ENCODE data around the gene S100A14.

The S100A14 gene

GRCh38 chr1:153568367-153569099 is 47.6 kb downstream of the S100A14 start:
- no peak overlapping the region for H3K4me3 ChIP-seq (ENCODE audit: low read depth, low read length)
- TF ChIP-seq, protein P1, sequence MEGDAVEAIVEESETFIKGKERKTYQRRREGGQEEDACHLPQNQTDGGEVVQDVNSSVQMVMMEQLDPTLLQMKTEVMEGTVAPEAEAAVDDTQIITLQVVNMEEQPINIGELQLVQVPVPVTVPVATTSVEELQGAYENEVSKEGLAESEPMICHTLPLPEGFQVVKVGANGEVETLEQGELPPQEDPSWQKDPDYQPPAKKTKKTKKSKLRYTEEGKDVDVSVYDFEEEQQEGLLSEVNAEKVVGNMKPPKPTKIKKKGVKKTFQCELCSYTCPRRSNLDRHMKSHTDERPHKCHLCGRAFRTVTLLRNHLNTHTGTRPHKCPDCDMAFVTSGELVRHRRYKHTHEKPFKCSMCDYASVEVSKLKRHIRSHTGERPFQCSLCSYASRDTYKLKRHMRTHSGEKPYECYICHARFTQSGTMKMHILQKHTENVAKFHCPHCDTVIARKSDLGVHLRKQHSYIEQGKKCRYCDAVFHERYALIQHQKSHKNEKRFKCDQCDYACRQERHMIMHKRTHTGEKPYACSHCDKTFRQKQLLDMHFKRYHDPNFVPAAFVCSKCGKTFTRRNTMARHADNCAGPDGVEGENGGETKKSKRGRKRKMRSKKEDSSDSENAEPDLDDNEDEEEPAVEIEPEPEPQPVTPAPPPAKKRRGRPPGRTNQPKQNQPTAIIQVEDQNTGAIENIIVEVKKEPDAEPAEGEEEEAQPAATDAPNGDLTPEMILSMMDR (IDR thresholded peaks at IDR 0.05; ENCODE audit: low read depth, low read length) = peak; percentile 99

GRCh38 chr1:153567621-153568366 is 48.3 kb downstream of the S100A14 start:
- H3K4me3 ChIP-seq (ENCODE audit: low read depth, low read length) = no peak overlapping the region
- TF ChIP-seq, protein P1 (IDR thresholded peaks at IDR 0.05; ENCODE audit: low read depth, low read length) = no peak

GRCh38 chr1:153566414-153567371 is 49.4 kb downstream of the S100A14 start:
- TF ChIP-seq, protein P1 (IDR thresholded peaks at IDR 0.05; ENCODE audit: low read depth, low read length) = no peak
- peak overlapping the region; percentile 27 for H3K4me3 ChIP-seq (ENCODE audit: low read depth, low read length)

DNA sequence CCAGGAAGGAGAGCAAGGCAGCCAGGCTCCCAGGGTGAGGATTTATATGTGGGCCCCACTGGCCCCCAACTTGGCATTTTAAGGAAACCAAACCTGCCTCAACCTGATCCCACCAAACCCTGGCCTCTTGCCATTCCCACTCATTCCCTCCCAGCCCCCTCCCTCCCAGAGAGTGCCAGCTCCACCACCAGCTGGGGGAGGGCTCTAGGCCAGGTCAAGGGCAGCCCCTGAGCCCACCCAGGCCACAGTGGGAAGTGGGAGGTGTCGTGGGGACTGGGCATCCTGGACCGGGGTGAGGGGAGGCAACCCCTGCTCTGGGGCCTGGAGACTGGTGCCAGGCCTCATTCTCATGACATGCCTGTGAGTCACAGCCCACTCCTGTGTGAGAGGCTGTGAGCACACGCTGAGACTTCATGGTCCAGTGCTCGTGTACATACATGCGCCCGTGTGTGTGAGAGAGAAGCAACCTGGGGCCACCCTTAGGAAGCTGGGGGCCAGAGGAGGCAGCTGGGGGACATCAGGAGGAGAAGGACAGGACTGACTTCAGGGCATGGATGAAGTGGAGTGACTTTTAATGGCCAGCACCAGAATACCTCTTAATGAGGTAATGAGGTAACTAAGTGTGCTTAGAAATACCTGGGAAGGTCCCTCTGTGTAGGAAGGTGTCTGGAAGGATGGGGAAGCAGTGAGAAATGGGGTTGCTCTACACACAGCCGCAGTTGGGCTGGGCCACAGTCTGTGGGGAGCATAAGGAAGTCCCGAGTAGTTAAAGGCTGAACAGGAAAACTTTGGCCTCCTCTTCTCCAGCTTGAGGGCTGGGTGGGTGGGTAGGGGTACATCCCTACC is 50.4 kb downstream of the S100A14 start, which contains the start of gene S100A2:
Gene S100A2, minus strand, starts transcription at position 316 of the 846 bp plus-strand sequence. CDS start 1,967 bp downstream, outside the sequence.
- TF ChIP-seq, protein P1 (IDR thresholded peaks at IDR 0.05; ENCODE audit: low read depth, low read length) = no peak
- peak within 1 kb of the TSS; percentile 27 for H3K4me3 ChIP-seq (ENCODE audit: low read depth, low read length)
